Mammary epithelial cell (primary cell): ENCODE measurements around the gene RNF227.

Source experiments
- EZH2 ChIP-seq: IDR thresholded peaks from 2 replicates; pipeline ENCODE4 v1.6.1; 2012; ENCODE audit warnings: low read length, inconsistent platforms, borderline replicate concordance
- TF ChIP-seq, protein P1 (sequence below), 2 donors: IDR thresholded peaks in 1 of 2; conservative IDR thresholded peaks in 1 of 2; 2 replicates each; pipeline ENCODE4 v1.5.1; 2011 to 2012; ENCODE audit warnings: inconsistent platforms in 2 of 2, low read length in 2 of 2, mild to moderate bottlenecking in 2 of 2, control low read depth in 1 of 2, low read depth in 1 of 2; ENCODE audit not compliant: insufficient read depth in 1 of 2; ENCODE audit errors: extremely low read depth in 1 of 2

DNA sequence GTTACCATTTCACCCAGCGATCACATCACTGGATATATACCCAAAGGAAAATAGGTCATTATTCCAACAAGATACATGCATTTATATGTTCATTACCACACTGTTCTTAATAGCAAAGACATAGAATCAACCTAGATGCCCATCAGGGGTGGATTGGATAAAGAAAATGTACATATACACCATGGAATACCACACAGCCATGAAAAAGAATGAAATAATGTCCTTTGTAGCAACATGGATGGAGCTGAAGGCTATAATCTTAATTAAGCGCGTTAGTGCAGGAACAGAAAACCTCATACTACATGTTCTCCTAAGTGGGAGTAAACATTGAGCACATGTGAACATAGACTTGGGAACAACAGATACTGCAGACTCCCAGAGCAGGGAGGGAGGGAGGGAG, 34.5 kb upstream of the RNF227 start:
- TF ChIP-seq, protein P1, sequence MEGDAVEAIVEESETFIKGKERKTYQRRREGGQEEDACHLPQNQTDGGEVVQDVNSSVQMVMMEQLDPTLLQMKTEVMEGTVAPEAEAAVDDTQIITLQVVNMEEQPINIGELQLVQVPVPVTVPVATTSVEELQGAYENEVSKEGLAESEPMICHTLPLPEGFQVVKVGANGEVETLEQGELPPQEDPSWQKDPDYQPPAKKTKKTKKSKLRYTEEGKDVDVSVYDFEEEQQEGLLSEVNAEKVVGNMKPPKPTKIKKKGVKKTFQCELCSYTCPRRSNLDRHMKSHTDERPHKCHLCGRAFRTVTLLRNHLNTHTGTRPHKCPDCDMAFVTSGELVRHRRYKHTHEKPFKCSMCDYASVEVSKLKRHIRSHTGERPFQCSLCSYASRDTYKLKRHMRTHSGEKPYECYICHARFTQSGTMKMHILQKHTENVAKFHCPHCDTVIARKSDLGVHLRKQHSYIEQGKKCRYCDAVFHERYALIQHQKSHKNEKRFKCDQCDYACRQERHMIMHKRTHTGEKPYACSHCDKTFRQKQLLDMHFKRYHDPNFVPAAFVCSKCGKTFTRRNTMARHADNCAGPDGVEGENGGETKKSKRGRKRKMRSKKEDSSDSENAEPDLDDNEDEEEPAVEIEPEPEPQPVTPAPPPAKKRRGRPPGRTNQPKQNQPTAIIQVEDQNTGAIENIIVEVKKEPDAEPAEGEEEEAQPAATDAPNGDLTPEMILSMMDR (conservative IDR thresholded peaks at IDR 0.05 in 1 of 2, IDR thresholded peaks at IDR 0.05 in 1 of 2; ENCODE audit: extremely low read depth in 1 of 2, insufficient read depth in 1 of 2, low read depth in 1 of 2, low read length in 2 of 2) = no peak
- TF ChIP-seq EZH2 = no peak
